Measurements from ENCODE around the gene FMO2.
A peak's percentile ranks its signal among the peaks of the same experiment; 100 is the strongest.

FMO2 gene

GRCh38 chr1:171174560-171175294, 10.4 kb upstream of the FMO2 start:
- DNase-seq = no peak

GRCh38 chr1:171177261-171177660, 7.8 kb upstream of the FMO2 start:
- no peak for DNase-seq

- DNase-seq = no peak
Observed at GRCh38 chr1:171179318-171180227, 5.5 kb upstream of the FMO2 start.

- DNase-seq = no peak
Observed at GRCh38 chr1:171180670-171181069, 4.4 kb upstream of the FMO2 start.

- peak; percentile 43 for DNase-seq
Observed at GRCh38 chr1:171188388-171189266, 3.5 kb downstream of the FMO2 start.

GRCh38 chr1:171191992-171192391, 6.9 kb downstream of the FMO2 start:
- no peak for DNase-seq

GRCh38 chr1:171195767-171196166, 10.7 kb downstream of the FMO2 start:
- DNase-seq = no peak

- no peak for DNase-seq
Observed at GRCh38 chr1:171196351-171196750, 11.3 kb downstream of the FMO2 start.

GRCh38 chr1:171198081-171198480, 13.0 kb downstream of the FMO2 start:
- no peak for DNase-seq

- DNase-seq = no peak
Observed at GRCh38 chr1:171204296-171204695, 19.2 kb downstream of the FMO2 start.

GRCh38 chr1:171206204-171206977, 21.3 kb downstream of the FMO2 start:
- no peak for DNase-seq

- DNase-seq = no peak
Observed at GRCh38 chr1:171206978-171207355, 21.9 kb downstream of the FMO2 start.

- DNase-seq = no peak
Observed at GRCh38 chr1:171207377-171207776, 22.3 kb downstream of the FMO2 start.

GRCh38 chr1:171210355-171210754, 25.3 kb downstream of the FMO2 start:
- no peak for DNase-seq

- DNase-seq = no peak
Observed at GRCh38 chr1:171212607-171213351, 27.7 kb downstream of the FMO2 start.

GRCh38 chr1:171213559-171214454, 28.7 kb downstream of the FMO2 start:
- DNase-seq = no peak

- DNase-seq = no peak
Observed at GRCh38 chr1:171217658-171218443, 32.8 kb downstream of the FMO2 start.

- DNase-seq = no peak
Observed at GRCh38 chr1:171218661-171219060, 33.6 kb downstream of the FMO2 start.

GRCh38 chr1:171219346-171220080, 34.4 kb downstream of the FMO2 start:
- no peak for DNase-seq

All from activated CD4-positive, CD25-positive, alpha-beta regulatory T cell treated with anti-CD3 and anti-CD28 coated beads, Interleukin-2, amount 50 U/mL, for 72 hours (primary cell).